SIG-M5 treated with dmso at 0.1 percent for 504 hours (cell line): Measurements from ENCODE around the gene ATXN10.
"Not testable (repeated sequence)": the region's sequence is repeated elsewhere in the genome, so short reads cannot be mapped to it uniquely, and the experiment has no call there.

ENCODE experiments used
- DNase-seq: peaks from one replicate; lab custom pipeline; 2025; ENCODE audit not compliant: unreplicated experiment; lab: John Stamatoyannopoulos, UW

Gene ATXN10

DNA sequence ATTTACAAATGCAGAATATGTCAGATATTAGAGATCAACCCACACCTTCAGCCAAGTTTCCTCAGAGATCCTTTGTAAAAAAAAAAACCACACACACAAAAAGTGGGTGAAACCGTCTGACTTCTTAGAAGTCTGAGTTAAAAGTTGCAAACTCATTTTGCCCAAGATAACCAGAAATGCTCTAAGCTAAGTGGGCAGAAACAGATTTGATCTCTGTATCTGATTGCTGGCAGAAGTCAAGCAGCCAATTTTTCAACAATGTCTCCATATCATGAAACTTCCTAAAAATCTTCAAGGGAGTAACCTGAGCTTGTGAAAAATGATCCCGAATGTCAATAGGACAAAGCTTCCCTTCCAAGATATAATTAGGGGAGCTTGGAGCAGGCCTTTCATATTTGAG is 28.6 kb upstream of the ATXN10 start:
- no peak for DNase-seq

DNA sequence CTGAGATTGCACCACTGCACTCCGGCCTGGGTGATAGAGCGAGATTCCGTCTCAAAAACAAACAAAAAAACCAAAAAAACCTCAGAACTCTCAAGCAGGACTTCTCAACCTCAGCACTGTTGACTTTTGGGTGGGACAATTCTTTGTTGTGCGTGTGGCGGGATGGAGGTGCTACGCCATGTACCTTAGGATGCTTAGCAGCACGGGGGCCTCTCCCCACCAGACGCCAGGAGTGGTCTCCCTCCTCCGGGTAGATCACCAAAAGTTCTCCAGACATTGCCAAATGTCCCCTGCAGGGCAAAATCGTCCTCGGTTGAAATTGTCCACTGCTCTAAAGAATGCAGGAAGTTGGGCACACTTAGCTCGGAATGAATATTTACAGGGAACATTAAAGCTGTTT is 26.9 kb upstream of the ATXN10 start:
- no peak for DNase-seq

DNA sequence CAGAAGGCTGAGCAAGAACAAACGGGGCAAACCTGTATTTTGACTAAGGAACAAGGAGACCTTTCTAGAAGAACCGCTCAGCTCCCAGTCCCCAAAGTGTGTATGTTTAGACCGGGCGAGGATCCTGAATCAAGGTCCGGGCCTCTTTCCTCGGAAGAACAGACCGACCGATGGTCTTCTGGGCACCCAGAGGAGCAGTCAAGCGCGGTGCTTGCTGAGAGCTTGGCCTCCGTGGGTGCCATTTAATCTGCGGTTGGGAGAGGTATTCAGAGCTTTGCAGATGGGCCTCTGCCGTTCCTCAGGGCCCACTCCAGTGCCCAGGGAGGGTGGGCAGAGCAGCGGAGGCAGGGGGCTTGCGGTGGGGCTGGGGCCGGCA is 26.5 kb upstream of the ATXN10 start:
- no peak for DNase-seq

DNA sequence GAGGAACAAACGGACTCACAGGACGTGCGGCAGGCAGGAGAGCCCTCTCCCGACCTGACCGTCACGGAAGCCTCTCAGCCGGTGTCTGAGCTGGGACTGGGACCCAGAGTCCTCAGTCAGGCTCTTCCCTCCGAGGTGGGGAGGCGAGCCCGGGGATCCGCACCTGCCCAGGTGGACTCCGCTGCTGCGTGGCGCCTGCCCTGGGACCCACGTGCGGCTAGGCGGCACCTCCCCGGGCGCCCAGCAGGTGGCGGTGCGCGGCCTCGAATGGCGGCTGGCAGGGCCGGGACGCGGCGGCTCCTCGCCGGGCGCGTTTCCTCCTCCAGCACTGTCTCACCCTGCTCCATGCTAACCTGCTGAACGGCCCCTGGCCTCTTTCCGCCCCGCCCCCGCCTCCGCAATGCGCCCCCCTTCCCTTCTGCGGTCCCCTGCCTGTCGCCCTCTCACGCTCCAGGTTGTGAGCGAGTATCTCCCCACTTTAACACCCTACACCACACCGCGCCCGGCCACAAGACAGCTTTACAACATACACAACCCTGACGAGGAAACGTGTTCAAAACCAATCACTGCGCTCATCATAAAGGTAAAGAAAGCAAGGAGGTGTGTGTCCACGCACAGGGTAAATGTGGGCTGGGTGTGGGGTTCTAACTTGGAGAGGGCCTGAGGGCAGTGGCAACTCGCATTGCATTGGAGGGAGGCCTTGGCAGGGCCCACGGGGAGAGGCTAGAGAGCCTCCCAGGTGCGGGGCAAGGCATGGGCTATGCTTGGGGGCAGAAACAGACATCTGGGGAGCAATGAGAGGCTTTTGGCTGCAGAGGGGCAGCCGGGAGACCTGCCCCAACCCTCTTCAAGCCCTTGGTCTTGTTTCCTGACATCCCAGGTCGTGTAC is 25.9 kb upstream of the ATXN10 start:
- DNase-seq, result peak; percentile 44

DNA sequence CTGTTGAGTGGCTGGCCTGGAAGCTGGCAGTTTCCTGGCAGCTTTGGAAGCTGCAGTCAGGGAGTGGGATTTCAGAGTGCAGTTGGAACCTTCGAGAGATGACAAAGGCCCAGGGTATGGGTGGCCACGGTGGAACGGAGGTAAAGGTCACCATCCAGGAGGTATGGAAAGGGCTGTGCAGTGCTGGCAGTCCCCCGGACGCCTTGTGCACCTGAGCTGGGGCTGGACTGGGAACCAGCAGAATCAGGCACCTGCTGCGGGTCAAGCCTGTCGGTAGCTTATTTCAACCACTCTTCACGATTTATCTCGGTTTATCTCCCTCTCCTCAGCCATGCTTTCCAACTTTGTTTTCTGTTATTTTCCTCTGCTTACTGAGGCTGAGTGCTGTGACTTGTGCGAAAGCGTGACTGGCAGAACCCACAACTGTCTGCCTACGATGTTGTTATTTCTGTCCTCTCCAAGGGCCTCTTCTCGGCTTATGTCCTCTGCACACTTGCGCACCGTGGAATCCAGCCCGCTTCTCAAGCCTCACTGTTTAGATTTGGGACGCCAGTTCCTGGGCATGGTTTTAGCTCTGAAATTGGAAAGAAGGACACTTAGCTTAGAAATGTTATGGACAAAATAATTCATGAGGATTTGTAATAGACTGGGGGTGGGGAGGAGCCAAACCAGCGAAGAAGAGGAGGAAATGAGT is 24.0 kb upstream of the ATXN10 start:
- DNase-seq, result no peak

DNA sequence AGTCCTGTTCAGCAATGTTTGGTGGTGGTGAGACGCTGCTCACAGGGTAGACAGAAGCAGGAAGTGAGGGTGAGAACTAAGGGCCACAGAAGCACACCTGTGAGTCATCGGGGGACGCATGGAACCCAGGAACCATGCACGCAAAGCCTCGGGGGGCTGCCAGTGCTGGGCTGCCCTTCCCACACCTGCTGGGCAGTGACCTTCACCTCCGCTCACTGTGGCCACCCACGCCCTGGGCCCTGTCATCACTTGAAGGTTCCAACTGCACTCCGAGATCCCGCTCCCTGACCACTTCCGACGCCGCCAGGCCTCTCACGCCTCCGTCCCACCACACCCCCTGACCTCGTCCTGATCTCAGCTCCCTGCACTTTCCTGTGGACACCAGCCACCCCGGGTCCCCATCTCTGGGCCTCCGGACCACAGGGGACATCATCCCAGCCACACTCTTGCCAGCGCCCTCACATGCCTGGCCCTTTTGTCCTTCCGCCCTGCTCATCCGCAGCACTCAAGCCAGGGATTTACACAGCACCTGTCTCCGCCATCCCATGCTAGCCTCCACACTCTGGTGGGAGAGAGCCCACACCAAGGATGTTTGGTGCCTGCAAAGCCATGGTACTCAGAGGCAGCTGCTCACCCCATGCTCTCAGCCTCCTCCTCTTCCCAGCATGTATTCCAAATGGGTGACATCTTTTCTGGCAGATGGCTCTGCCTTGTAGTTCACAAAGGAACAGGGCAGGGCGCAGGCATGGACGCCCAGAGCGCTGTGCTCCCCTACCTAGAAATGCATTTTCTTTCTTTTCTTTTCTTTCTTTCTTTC is 23.1 kb upstream of the ATXN10 start:
- DNase-seq, result no peak

DNA sequence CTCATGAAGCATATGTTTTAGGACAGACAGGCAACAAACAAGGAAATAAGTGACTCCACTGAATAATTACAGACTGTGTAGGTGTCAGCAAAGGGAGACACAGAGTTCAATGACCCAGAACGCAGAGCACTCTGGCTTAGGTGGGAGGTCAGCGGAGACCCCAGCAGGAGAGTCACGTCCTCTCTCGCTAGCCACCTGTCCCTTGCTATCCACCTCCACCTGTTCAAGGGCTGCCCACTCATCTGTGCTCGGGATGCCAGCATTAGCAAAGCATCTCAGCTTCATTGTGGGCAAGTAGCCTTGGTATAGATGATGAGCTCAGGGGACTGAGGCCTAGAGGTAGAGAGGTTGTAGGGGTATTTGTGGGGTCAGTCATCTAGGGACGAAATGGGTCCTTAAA is 21.8 kb upstream of the ATXN10 start:
- DNase-seq, result no peak

DNA sequence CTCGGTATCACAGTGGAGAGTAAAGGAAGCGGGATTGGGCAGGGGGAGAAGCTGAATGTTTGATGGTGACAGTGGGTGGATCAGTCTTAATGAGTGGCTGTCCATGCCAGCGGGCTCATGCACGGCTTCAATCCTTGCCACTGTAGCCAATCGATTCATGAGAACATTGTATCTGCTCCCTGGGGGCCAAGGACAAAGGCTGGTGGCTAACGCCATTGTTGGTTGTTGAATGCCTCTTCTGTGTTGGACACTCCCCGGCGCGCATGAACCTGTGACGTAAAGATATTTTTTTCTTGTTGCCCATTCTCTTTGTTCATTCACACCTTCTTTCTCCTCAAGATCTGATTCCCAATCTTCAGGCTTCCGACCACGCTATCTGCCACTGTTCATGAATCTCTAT is 20.9 kb upstream of the ATXN10 start:
- DNase-seq, result no peak

DNA sequence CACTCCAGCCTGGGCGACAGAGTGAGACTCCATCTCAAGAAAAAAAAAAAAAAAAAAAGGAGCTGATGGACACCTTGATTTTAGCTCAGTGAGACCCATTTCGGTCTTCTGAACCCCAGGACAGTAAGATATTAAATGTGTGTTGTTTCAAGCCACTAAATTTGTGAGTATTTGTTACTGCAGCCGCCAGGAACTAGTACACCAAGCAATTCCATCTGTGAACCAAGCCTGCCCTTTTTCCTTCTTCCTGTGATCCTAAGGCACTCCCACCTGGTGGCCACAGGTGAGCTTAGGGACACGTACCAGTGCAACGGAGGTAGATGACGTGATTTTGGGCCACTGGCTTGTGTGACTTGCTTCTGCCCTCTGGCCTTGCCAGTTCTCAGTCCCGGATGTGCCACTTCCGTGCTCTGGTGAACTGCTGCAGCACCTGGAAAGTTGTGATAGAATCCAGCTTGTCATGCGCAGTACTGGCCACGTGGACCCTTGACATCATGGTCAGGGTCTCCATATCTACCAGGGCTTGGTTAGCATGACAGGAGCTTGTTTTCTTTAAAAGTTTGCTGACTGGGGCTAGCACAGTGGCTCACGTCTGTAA is 19.6 kb upstream of the ATXN10 start:
- no peak for DNase-seq

DNA sequence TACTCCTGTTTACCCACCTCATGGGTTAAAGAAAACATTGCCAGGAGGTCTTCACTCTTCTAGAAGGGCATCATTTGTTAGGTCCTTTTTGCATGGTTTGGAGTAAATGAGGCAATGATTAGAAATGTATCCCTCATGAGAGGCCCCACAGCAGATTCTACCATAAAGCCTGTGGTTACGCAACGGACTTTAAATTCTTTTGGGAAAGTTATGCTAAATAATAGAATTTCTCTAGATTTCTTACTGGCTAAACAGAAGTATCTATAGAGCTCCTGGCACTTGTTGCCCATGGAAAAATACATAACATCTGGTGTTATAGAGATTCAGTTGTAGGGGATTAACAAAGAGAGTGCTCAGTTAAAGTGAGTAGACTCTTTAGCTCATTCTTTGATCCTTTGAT is 15.1 kb upstream of the ATXN10 start:
- no peak for DNase-seq

DNA sequence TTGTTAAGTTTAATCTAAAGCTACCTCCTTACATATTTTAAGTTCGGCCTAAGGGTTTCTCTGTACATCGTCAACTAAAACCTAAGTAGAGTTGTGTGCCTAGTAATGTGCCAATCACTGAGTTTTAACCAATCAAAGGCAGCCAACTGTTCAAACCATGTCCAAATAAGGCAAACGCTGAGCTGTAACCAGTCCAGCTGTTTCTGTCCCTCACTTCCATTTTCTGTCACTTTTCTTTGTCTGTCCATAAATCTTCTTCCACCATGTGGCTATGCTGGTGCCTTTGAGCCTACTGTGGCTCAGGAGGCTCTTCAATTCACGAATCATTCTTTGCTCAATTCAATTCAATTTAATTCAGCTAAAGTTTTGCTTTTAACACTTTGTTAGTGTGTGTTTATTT is 13.9 kb upstream of the ATXN10 start:
- DNase-seq, result no peak

DNA sequence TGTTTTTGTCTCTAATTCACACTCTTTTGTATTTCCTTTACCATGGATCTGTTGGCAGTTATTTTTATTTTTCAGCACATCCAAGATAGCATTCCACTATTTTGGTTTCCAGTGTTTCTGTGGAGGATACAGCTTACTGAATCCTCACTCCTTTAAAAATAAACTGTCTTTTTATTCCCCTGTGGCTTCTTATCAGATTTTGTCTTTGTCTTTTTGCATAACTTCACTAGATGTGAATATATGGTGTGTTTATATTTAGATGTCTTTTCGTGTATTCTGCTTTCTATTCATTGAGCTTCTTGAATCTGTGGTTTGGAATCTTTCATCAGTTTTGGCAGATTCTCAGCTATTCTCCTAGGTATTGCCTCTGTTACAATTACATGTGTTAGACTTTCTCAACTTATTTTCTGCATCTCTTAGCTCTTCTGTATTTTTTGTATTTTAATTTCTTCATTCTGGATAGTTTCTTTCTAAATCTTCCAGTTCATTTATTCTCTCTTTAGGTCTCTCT is 7.4 kb upstream of the ATXN10 start:
- no peak for DNase-seq

DNA sequence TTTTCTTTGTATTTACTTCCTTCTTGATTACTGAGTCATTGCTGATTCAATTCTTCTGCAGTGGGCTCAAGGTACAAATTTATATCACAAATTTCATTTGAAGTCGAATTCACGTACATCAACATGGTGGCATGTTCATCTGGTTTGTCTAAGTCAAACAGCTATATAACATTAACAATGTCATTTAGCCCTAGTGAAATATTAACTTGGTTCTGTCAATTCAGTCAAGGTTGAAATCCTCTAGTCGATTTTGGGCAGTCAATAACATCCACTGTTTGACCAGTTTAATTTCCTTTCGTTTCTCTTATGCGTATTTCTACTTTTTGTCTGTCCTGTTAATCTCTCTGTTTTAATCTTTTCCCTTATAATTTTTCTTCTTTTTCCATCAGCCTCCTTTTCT is 4.1 kb upstream of the ATXN10 start:
- no peak for DNase-seq

DNA sequence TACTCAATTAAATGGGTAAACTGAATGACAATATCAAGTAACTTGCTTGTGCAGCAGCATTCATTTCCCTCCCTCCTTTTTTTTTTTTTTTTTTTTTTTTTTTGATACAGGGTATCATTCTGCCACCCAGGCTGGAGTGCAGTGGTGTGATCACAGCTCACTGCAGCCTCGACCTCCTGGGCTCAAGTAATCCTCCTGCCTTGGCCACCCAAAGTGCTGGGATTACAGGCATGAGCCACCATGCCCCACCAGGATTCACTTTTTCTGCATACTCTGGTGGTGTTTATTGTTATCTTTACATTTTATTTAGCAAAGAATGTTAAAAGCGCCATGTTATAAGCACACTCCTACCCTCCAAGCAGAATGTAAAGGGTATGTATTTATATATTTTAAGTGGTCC is 1.3 kb upstream of the ATXN10 start:
- DNase-seq, result not testable (repeated sequence)

DNA sequence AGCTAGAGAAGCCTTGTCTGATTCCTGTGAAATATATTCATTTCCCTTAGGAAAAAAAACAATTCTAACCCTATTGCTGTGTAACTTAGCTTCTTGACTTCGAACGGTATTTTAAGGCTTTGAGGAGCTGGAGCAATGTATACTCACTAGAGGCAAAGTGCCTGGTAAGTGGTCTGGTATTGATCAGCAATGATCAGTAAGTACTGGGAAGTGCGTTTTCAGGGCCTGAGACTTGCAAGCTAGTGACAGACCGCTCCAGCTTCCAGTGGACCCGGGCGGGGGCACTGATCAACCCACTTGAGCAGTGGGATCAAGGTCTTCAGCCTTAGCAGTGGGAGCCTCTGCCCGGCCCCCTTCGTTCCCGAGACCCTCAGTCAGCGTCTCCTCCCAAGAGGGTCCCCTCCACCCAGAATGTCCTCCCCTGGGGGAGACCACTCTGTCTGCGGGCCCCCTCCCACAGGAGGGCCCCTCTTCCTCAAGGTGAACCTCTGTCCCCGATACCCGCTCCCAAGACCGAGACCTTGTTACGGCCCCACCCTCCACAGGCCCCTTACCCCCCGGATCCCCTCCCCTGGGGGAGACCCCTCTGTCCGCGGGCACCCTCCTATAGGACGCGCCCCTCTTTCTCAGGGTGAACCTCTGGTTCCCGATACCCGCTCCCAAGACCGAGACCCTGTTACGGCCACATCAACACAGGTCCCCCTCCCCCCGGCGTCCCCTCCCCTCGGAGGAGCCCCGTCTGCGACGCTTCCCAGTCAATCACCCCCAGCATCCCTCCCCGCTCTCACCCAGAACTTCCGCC is 452 bp upstream of the ATXN10 start:
- DNase-seq, result no peak

DNA sequence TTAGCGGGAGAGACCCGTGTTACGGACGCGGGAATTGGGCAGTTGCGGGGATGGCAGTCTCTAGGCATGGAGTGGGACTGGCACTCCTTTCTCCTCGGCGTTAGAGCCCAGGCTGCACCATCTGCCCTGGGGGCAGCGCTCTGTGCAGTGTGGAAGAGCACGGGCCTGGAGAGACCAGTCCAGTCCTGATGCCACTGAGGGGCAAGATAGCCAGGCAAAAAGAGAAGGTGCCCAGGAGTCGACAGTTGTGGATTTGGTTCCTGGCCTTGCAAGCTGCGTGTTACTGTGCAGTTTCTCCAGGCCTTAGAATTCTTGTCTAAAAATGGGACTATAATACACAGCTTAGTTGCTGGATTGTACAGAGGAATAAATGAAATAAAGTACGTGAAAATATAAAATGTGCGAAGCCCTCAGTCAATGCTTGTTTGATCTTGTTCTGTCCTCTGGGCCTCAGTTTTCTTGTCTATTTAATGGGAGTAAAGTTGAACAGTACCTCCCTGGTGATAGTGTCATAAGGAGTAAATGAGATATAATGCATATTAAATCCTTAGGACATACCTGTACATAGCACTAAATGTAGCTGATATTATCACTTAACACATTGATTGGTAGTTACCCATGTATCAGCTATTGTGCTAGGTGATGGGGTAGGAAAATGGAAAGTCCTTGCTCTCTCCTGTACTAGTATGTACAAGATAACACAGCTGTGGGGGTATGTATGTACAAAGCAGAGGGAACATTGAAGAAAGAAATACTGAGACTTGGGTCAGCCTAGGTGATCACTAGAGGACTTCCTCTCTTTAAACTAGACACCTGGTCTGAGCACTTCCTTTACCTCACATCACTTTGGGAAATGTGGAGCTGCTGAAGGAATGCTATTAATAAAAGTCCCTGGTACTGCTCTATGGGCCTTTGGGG is 1.2 kb downstream of the ATXN10 start:
- no peak for DNase-seq

DNA sequence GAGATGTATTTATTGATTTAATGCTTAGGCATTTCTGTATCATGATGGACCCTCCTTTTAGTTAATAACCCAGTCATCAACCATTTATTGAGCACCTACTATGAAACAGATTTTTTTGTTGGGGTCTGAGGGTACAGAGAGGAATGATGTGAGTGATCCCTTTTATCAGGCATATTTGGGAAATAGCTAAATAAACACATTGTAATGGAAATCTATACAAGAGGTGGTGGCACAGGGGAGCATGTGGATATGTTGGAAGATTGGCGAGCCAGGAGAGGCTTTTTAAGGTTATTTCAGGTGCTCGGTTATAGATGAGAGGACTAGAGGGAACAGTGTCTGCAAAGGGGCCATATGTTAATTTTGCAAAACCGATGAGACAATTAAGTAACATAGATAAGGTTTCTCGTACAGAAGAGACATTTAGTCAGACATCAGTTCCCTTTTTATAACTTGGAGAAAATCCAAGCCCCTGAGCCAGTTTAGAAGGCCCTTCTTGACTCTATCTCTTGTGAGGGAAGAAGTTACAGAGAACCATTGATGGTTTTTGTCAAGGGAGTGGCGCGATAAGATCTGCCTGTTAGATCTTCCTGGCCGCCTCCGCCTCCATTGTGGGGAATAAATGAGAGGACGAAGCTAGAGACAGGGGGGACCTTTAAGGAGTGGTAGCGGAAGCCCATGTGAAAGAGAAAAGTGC is 2.0 kb downstream of the ATXN10 start:
- DNase-seq, result peak; percentile 79

DNA sequence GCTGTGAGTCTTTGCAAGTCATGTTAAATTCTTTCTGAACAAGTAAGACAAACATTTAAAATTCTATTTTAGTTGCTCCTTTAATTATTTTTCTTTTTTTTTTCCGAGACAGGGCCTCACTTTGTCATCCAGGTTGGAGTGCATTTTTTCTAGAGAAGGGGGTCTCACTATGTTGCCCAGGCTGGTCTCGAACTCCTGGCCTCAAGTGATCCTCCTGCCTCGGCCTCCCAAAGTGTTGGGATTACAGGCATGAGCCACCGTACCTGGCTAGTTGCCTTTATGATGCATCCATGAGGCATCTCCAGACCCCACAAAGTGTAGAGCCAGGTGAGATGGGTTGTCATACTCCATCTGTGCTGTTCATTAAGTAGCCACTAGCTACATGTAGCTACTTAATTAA is 4.4 kb downstream of the ATXN10 start:
- no peak for DNase-seq

DNA sequence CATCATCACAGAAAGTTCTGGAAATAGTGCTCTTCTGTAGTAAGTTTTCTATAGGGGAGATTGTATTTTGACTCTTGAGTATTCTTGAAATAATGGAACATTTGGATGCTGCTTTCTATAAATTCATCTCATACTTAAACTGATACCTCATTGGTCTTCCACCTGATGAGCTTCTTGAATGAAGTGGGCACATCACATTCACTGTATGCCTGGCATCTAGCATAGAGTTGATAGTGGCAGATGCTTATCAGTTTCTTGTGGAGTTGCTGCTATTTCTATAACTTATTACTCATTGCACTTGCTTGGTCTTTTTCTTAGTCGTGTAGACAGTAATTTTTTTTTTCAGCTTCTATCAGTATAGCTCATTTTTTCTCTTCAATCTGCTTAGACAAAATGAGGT is 5.4 kb downstream of the ATXN10 start:
- no peak for DNase-seq
